ENCODE results near the gene SMIM20.

GRCh38 chr4:25950461-25951389, 36.7 kb downstream of the SMIM20 start:
- TF ChIP-seq GATA3 (IDR thresholded peaks at IDR 0.05; ENCODE audit: low read depth, low read length) (no peak), GATA2 (IDR thresholded peaks at IDR 0.05; ENCODE audit: low read depth, low read length) (no peak)

All from SH-SY5Y (cell line).